ENCODE results near the gene CLP1. TPM values are rescaled to one million over a fixed set of nuclear protein-coding genes. Genes with fewer than 3 reads are reported as not detected.

Gene CLP1
- polyA plus RNA-seq, 1 of the 3 experiments (the other 2 are of a cell fraction): 18.1 TPM

GRCh38 chr11:57630171-57630570, 27.4 kb upstream of the CLP1 start:
- ChIA-PET CTCF (interaction anchor here (5.8 kb wide), 1 partner anchor 15 kb away, joined by 21 read pairs; no protein-coding TSS in a partner anchor), POLR2A (no interaction called here)
- Histone ChIP-seq H3K79me2 (ENCODE audit: insufficient read depth) (no peaks in the 10 kb centered on the region), H3K27me3 (ENCODE audit: insufficient read depth) (peaks cover 6% of the 10 kb centered on the region; the same call in 1 of the 2 replicates), H3K4me3 (ENCODE audit: low read depth in 2 of 2, low read length in 1 of 2) (no peak overlapping the region), H3K4me1 (ENCODE audit: control insufficient read depth in 1 of 2, insufficient read depth in 2 of 2, low read depth in 1 of 2, low read length in 1 of 2) (no peaks in the 10 kb centered on the region), H3K9ac (no peak overlapping the region), H3K27ac (ENCODE audit: low read depth in 2 of 2, low read length in 1 of 2) (no peak overlapping the region), H4K20me1 (ENCODE audit: insufficient read depth) (no peaks in the 10 kb centered on the region), H3K36me3 (replicated peaks in 1 of 2; ENCODE audit: control insufficient read depth in 1 of 2, insufficient read depth in 2 of 2, low read length in 1 of 2) (no peaks in the 10 kb centered on the region), H3K9me3 (no peaks in the 10 kb centered on the region), H3K4me2 (no peak overlapping the region), H3K9me2 (no peaks in the 10 kb centered on the region), H2AFZ (ENCODE audit: low read depth) (no peak overlapping the region), H3F3A (replicated peaks; ENCODE audit: insufficient read depth) (no peaks in the 10 kb centered on the region)
- TF ChIP-seq FOXM1 (IDR thresholded peaks at IDR 0.05; ENCODE audit: low read depth) (no peak), YY1 (IDR thresholded peaks at IDR 0.05; ENCODE audit: low read depth) (no peak), RAD21 (IDR thresholded peaks at IDR 0.05; ENCODE audit: low read length) (no peak), GABPA (IDR thresholded peaks at IDR 0.05; ENCODE audit: low read depth) (no peak), SIN3A (IDR thresholded peaks at IDR 0.05; ENCODE audit: borderline replicate concordance, low read depth, low read length) (no peak), TAF1 (IDR thresholded peaks at IDR 0.05; ENCODE audit: borderline replicate concordance, low read depth, low read length) (no peak), NRF1 (IDR thresholded peaks at IDR 0.05; ENCODE audit: low read depth, low read length) (no peak), SMC3 (IDR thresholded peaks at IDR 0.05; ENCODE audit: low read depth, low read length) (no peak), JUND (IDR thresholded peaks at IDR 0.05) (no peak), GATA2 (CRISPR knock-in tag; IDR thresholded peaks at IDR 0.05) (no peak), PBX3 (IDR thresholded peaks at IDR 0.05) (no peak)
- no peak for DNase-seq
- 37% methylated on average over 2 of the region's 2 CpGs for WGBS (ENCODE audit: low lambda C conversion rate)

- H3K27ac ChIP-seq (ENCODE audit: low read depth in 2 of 2, low read length in 1 of 2): no peak overlapping the region
- H2AFZ ChIP-seq (ENCODE audit: low read depth): no peak overlapping the region
- H3K4me1 ChIP-seq (ENCODE audit: control insufficient read depth in 1 of 2, insufficient read depth in 2 of 2, low read depth in 1 of 2, low read length in 1 of 2): no peaks in the 10 kb centered on the region
- peaks cover 6% of the 10 kb centered on the region; the same call in 1 of the 2 replicates for H3K27me3 ChIP-seq (ENCODE audit: insufficient read depth)
- POLR2A ChIA-PET: interaction anchor here (0.6 kb wide), 1 partner anchor 101 kb away, joined by 3 read pairs; no protein-coding TSS in a partner anchor
- no peak overlapping the region for H3K4me3 ChIP-seq (ENCODE audit: low read depth in 2 of 2, low read length in 1 of 2)
- DNase-seq: no peak
- TF ChIP-seq GATA2 (CRISPR knock-in tag; IDR thresholded peaks at IDR 0.05) (no peak), JUND (IDR thresholded peaks at IDR 0.05) (no peak), ZBTB33 (IDR thresholded peaks at IDR 0.05; ENCODE audit: borderline replicate concordance, low read depth) (no peak), RAD21 (IDR thresholded peaks at IDR 0.05; ENCODE audit: low read length) (no peak), NFIC (IDR thresholded peaks at IDR 0.05; ENCODE audit: borderline replicate concordance) (no peak), USF1 (IDR thresholded peaks at IDR 0.05; ENCODE audit: borderline replicate concordance, low read depth) (no peak), SIN3A (IDR thresholded peaks at IDR 0.05; ENCODE audit: borderline replicate concordance, low read depth, low read length) (no peak), PBX3 (IDR thresholded peaks at IDR 0.05) (no peak), REST (IDR thresholded peaks at IDR 0.05; ENCODE audit: low read depth, low read length) (no peak), MAX (IDR thresholded peaks at IDR 0.05; ENCODE audit: low read depth) (no peak), RXRA (IDR thresholded peaks at IDR 0.05; ENCODE audit: borderline replicate concordance, low read depth) (no peak), FOXJ3 (CRISPR knock-in tag; IDR thresholded peaks at IDR 0.05) (no peak), SMC3 (IDR thresholded peaks at IDR 0.05; ENCODE audit: low read depth, low read length) (no peak), MEF2A (IDR thresholded peaks at IDR 0.05; ENCODE audit: borderline replicate concordance, low read depth) (no peak)
- H3K4me2 ChIP-seq: no peak overlapping the region
- H3K9me3 ChIP-seq: no peaks in the 10 kb centered on the region
- CTCF ChIA-PET: interaction anchor here (1.2 to 5.8 kb wide), 2 partner anchors 13 to 65 kb away, joined by 4 to 21 read pairs; partner anchors contain the start of gene UBE2L6
- no peak overlapping the region for H3K9ac ChIP-seq
- no peaks in the 10 kb centered on the region for H3K9me2 ChIP-seq
- H3K79me2 ChIP-seq (ENCODE audit: insufficient read depth): no peaks in the 10 kb centered on the region
- H3K36me3 ChIP-seq (replicated peaks in 1 of 2; ENCODE audit: control insufficient read depth in 1 of 2, insufficient read depth in 2 of 2, low read length in 1 of 2): no peaks in the 10 kb centered on the region
- no peaks in the 10 kb centered on the region for H4K20me1 ChIP-seq (ENCODE audit: insufficient read depth)
- H3F3A ChIP-seq (replicated peaks; ENCODE audit: insufficient read depth): no peaks in the 10 kb centered on the region
- 34% methylated on average over 5 of the region's 5 CpGs for WGBS (ENCODE audit: low lambda C conversion rate)
These were observed 25.4 kb upstream of the CLP1 start for GRCh38 chr11:57632116-57632515.
